K562 (cell line): ENCODE results near the gene THAP11. TPM values are rescaled to one million over a fixed set of nuclear protein-coding genes. Genes with fewer than 3 reads are reported as not detected.

Source experiments
- CTBP1 ChIP-seq: fragments of 450-650 bp; IDR thresholded peaks from 2 replicates; pipeline ENCODE4 v1.6.1; 2016; ENCODE audit warnings: borderline replicate concordance
- EGR1 ChIP-seq: fragments of 450-650 bp; conservative IDR thresholded peaks from 2 replicates; pipeline ENCODE4 v1.6.1; 2017; ENCODE audit warnings: mild to moderate bottlenecking
- FOXM1 ChIP-seq, 2 experiments: fragments of 450-650 bp in 1 of 2; sonication (generic) in 1 of 2; formaldehyde crosslinking in 1 of 2; IDR thresholded peaks; 2 replicates each; pipeline versions ENCODE4 v1.6.1 to v1.9.0; 2017 to 2022; ENCODE audit warnings: low read depth in 2 of 2, mild to moderate bottlenecking in 2 of 2, missing genetic modification reagents in 1 of 2, moderate library complexity in 1 of 2
- HDGF ChIP-seq: fragments of 450-650 bp; IDR thresholded peaks from 2 replicates; pipeline ENCODE4 v1.6.1; 2016
- HNRNPUL1 ChIP-seq: fragments of 200-400 bp; formaldehyde crosslinking; IDR thresholded peaks from 2 replicates; pipeline ENCODE4 v1.6.1; 2017; ENCODE audit warnings: low read length
- SAFB ChIP-seq: fragments of 200-400 bp; formaldehyde crosslinking; IDR thresholded peaks from 2 replicates; pipeline ENCODE4 v1.6.1; 2017; ENCODE audit warnings: low read depth, low read length, borderline replicate concordance
- TCF3 ChIP-seq: sonication (generic); formaldehyde crosslinking; IDR thresholded peaks from 2 replicates; pipeline ENCODE4 v1.4.0; 2020; ENCODE audit warnings: mild to moderate bottlenecking, missing genetic modification reagents
- TCF7 ChIP-seq: sonication (generic); IDR thresholded peaks from 2 replicates; pipeline ENCODE4 v1.6.1; 2016; ENCODE audit warnings: antibody characterized with exemption, borderline replicate concordance
- TGIF2 ChIP-seq: sonication (generic); formaldehyde crosslinking; IDR thresholded peaks from 2 replicates; pipeline ENCODE4 v1.8.1; 2022; ENCODE audit warnings: mild to moderate bottlenecking, missing genetic modification reagents, moderate library complexity
- ZNF253 ChIP-seq: fragments of 250-450 bp; sonication (Bioruptor Pico); conservative IDR thresholded peaks from 2 replicates; pipeline ENCODE4 v1.6.1; 2021; ENCODE audit warnings: mild to moderate bottlenecking
- ZNF263 ChIP-seq: sonication (generic); formaldehyde crosslinking; IDR thresholded peaks from 2 replicates; pipeline ENCODE4 v1.8.0; 2022; ENCODE audit warnings: mild to moderate bottlenecking, missing genetic modification reagents, borderline replicate concordance
- polyA plus RNA-seq, 8 experiments: library from polyadenylated mRNA; depleted of rRNA in 4 of 8; stranded (reverse) in 5 of 8; unstranded in 3 of 8; fragments of >200 nt; fragmentation: Nextera tagmentation in 2 of 8; fragmentation: Illumina TruSeq in 1 of 8; extraction: Ambion mirVana in 2 of 8; extraction: Trizol in 1 of 8; gene quantifications; 2 replicates each; pipeline versions ENCODE4 v1.2.1 to v1.2.3, GENCODE V29; 2011 to 2014; ENCODE audit warnings: inconsistent platforms in 1 of 8, missing spikeins in 1 of 8
- total RNA-seq, 7 experiments: library from RNA; depleted of rRNA in 6 of 7; stranded (reverse); fragments of >200 nt in 6 of 7; fragmentation: Illumina TruSeq in 2 of 7; extraction: Trizol in 2 of 7; gene quantifications; 2 replicates each; pipeline versions ENCODE4 v1.2.1 to v1.2.3, GENCODE V29; 2011 to 2021; ENCODE audit warnings: low replicate concordance in 1 of 7
- TF ChIP-seq, protein P1 (sequence below): fragments of 450-650 bp; IDR thresholded peaks from 2 replicates; pipeline ENCODE4 v1.6.1; 2016; ENCODE audit warnings: mild to moderate bottlenecking
- TF ChIP-seq, protein P2 (sequence below): fragments of 450-650 bp; IDR thresholded peaks from 2 replicates; pipeline ENCODE4 v1.6.1; 2016; ENCODE audit warnings: low read depth
- TF ChIP-seq, protein P3 (sequence below): sonication (generic); formaldehyde crosslinking; IDR thresholded peaks from 2 replicates; pipeline ENCODE4 v1.8.1; 2023; ENCODE audit warnings: mild to moderate bottlenecking, missing genetic modification reagents

Gene THAP11
- total and polyA plus RNA-seq, 9 of the 15 experiments (the other 6 are each of a cell fraction or from before 2014, with no cell fraction given): 2.4 to 31.6 (median 21.4) TPM

DNA sequence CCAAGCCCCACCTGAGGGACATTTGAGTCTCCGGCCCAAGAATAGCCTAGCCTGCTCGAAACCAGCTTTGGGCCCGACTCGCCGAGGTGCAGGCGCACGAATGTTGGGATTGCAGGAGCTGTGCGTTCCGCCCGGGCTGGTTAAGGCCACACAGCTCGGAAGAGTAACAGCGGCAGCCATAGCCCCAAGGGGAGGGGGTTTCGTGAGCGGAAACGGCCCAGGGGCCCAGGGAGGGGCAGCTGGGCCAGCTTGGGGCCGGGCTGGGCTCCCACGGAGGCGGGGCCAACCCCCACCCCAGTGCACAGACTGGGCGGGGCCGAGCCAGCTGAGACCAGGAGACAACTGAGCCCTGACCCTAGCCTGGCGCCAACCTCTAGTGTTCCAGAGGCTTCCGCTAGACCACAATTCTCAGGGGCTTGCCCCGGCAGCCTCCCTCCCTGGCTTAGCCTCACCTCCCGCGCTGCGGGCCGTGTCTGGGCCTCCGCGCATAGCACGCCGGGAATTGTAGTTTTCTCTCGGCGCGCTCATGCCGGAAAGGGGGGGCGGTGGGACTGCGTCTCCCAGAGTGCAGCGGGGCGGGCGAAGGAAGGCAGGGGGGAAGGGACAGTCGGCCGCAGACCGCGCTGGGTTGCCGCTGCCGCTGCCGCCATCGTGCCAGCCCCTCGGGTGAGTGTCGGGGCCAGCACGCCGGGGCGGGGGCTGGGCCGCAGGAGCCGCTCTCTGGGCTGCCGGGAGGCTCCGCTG is 4.4 kb downstream of the THAP11 start, which contains the start of gene NUTF2 (continued):
- TF ChIP-seq, protein P1, sequence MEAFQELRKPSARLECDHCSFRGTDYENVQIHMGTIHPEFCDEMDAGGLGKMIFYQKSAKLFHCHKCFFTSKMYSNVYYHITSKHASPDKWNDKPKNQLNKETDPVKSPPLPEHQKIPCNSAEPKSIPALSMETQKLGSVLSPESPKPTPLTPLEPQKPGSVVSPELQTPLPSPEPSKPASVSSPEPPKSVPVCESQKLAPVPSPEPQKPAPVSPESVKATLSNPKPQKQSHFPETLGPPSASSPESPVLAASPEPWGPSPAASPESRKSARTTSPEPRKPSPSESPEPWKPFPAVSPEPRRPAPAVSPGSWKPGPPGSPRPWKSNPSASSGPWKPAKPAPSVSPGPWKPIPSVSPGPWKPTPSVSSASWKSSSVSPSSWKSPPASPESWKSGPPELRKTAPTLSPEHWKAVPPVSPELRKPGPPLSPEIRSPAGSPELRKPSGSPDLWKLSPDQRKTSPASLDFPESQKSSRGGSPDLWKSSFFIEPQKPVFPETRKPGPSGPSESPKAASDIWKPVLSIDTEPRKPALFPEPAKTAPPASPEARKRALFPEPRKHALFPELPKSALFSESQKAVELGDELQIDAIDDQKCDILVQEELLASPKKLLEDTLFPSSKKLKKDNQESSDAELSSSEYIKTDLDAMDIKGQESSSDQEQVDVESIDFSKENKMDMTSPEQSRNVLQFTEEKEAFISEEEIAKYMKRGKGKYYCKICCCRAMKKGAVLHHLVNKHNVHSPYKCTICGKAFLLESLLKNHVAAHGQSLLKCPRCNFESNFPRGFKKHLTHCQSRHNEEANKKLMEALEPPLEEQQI: no peak
- TF ChIP-seq HNRNPUL1 (no peak), ZNF263 (CRISPR knock-in tag) (0 out of 2 replicates have a peak, but pooled peaks have one; percentile 24), EGR1 (peak; percentile 84), TCF7 (0 out of 2 replicates have a peak, but pooled peaks have one; percentile 54), TGIF2 (CRISPR knock-in tag) (no peak), SAFB (no peak), FOXM1 (IDR thresholded peaks at IDR 0.05; ENCODE audit: low read depth) (peak; percentile 41; the same call in 1 of the 2 replicates), FOXM1 (CRISPR knock-in tag; IDR thresholded peaks at IDR 0.05; ENCODE audit: low read depth) (0 out of 2 replicates have a peak, but pooled peaks have one; percentile 29), HDGF (no peak), TCF3 (CRISPR knock-in tag) (no peak), ZNF253 (no peak), CTBP1 (peak; percentile 74; the same call in 1 of the 2 replicates)
- TF ChIP-seq, protein P2, sequence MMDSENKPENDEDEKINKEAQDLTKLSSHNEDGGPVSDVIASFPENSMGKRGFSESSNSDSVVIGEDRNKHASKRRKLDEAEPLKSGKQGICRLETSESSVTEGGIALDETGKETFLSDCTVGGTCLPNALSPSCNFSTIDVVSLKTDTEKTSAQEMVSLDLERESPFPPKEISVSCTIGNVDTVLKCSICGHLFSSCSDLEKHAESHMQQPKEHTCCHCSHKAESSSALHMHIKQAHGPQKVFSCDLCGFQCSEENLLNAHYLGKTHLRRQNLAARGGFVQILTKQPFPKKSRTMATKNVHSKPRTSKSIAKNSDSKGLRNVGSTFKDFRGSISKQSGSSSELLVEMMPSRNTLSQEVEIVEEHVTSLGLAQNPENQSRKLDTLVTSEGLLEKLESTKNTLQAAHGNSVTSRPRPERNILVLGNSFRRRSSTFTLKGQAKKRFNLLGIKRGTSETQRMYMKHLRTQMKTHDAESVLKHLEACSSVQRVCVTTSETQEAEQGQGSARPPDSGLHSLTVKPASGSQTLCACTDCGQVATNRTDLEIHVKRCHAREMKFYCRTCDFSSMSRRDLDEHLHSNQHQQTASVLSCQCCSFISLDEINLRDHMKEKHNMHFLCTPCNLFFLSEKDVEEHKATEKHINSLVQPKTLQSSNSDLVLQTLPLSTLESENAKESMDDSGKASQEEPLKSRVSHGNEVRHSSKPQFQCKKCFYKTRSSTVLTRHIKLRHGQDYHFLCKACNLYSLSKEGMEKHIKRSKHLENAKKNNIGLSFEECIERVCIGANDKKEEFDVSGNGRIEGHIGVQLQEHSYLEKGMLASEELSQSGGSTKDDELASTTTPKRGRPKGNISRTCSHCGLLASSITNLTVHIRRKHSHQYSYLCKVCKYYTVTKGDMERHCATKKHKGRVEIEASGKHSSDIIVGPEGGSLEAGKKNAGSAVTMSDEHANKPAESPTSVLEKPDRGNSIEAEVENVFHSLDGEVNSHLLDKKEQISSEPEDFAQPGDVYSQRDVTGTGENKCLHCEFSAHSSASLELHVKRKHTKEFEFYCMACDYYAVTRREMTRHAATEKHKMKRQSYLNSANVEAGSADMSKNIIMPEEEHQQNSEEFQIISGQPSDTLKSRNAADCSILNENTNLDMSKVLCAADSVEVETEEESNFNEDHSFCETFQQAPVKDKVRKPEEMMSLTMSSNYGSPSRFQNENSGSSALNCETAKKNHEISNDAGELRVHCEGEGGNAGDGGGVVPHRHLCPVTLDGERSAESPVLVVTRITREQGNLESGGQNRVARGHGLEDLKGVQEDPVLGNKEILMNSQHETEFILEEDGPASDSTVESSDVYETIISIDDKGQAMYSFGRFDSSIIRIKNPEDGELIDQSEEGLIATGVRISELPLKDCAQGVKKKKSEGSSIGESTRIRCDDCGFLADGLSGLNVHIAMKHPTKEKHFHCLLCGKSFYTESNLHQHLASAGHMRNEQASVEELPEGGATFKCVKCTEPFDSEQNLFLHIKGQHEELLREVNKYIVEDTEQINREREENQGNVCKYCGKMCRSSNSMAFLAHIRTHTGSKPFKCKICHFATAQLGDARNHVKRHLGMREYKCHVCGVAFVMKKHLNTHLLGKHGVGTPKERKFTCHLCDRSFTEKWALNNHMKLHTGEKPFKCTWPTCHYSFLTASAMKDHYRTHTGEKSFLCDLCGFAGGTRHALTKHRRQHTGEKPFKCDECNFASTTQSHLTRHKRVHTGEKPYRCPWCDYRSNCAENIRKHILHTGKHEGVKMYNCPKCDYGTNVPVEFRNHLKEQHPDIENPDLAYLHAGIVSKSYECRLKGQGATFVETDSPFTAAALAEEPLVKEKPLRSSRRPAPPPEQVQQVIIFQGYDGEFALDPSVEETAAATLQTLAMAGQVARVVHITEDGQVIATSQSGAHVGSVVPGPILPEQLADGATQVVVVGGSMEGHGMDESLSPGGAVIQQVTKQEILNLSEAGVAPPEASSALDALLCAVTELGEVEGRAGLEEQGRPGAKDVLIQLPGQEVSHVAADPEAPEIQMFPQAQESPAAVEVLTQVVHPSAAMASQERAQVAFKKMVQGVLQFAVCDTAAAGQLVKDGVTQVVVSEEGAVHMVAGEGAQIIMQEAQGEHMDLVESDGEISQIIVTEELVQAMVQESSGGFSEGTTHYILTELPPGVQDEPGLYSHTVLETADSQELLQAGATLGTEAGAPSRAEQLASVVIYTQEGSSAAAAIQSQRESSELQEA: peak; percentile 92
- TF ChIP-seq, protein P3, sequence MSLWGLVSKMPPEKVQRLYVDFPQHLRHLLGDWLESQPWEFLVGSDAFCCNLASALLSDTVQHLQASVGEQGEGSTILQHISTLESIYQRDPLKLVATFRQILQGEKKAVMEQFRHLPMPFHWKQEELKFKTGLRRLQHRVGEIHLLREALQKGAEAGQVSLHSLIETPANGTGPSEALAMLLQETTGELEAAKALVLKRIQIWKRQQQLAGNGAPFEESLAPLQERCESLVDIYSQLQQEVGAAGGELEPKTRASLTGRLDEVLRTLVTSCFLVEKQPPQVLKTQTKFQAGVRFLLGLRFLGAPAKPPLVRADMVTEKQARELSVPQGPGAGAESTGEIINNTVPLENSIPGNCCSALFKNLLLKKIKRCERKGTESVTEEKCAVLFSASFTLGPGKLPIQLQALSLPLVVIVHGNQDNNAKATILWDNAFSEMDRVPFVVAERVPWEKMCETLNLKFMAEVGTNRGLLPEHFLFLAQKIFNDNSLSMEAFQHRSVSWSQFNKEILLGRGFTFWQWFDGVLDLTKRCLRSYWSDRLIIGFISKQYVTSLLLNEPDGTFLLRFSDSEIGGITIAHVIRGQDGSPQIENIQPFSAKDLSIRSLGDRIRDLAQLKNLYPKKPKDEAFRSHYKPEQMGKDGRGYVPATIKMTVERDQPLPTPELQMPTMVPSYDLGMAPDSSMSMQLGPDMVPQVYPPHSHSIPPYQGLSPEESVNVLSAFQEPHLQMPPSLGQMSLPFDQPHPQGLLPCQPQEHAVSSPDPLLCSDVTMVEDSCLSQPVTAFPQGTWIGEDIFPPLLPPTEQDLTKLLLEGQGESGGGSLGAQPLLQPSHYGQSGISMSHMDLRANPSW (CRISPR knock-in tag): no peak
